PC-9 (cell line): Measurements from ENCODE around the gene PLA2G2C. TPM values are rescaled to one million over a fixed set of nuclear protein-coding genes. Genes with fewer than 3 reads are reported as not detected.

ENCODE experiments used
- BruUV-seq: library from RNA; stranded (reverse); fragments of 400-500 nt; replicated peaks from 2 replicates; lab custom pipeline; 2021; lab: Mats Ljungman, UMichigan
- CTCF ChIA-PET: fragments of 300-600 bp; sonication (Branson Sonifier 250); formaldehyde crosslinking; loops from one replicate; lab custom pipeline; 2022; ENCODE audit warnings: antibody characterized with exemption; lab: Charles Lee
- POLR2A ChIA-PET: fragments of 300-600 bp; sonication (Branson Sonifier 250); formaldehyde crosslinking; loops from one replicate; lab custom pipeline; 2022; ENCODE audit warnings: antibody characterized with exemption; ENCODE audit not compliant: unreplicated experiment; lab: Charles Lee
- DNase-seq, 2 experiments: peaks; one replicate each; pipeline versions ENCODE4 v3.0.0 to v3.0.0-alpha.2; 2015 to 2022; ENCODE audit warnings: mixed read lengths in 1 of 2
- H2AFZ ChIP-seq: fragments of 200-600 bp; sonication (generic); 2 replicates; pipeline ENCODE4 v1.8.1; 2017; ENCODE audit warnings: antibody characterized with exemption
- H3F3A ChIP-seq: fragments of 200-600 bp; sonication (generic); 2 replicates; pipeline ENCODE4 v1.8.1; 2017; ENCODE audit warnings: antibody characterized with exemption, mild to moderate bottlenecking, low read depth; ENCODE audit not compliant: insufficient read depth
- H3K27ac ChIP-seq: fragments of 200-600 bp; sonication (generic); 2 replicates; pipeline ENCODE4 v1.6.1; 2016; ENCODE audit warnings: mixed run types
- H3K27me3 ChIP-seq: fragments of 200-600 bp; sonication (generic); 2 replicates; pipeline ENCODE4 v1.6.1; 2016; ENCODE audit warnings: low read depth, mixed run types; ENCODE audit not compliant: insufficient read depth
- H3K36me3 ChIP-seq: fragments of 200-600 bp; sonication (generic); 2 replicates; pipeline ENCODE4 v1.6.1; 2016; ENCODE audit warnings: low read depth, mixed run types
- H3K4me1 ChIP-seq: fragments of 200-600 bp; sonication (generic); replicated peaks from 2 replicates; pipeline ENCODE4 v1.6.1; 2016; ENCODE audit warnings: mixed run types; ENCODE audit not compliant: insufficient read depth
- H3K4me2 ChIP-seq: fragments of 200-600 bp; sonication (generic); 2 replicates; pipeline ENCODE4 v1.6.1; 2017; ENCODE audit warnings: mixed run types
- H3K4me3 ChIP-seq: fragments of 200-600 bp; sonication (generic); 2 replicates; pipeline ENCODE4 v1.6.1; 2016; ENCODE audit warnings: mixed run types
- H3K79me2 ChIP-seq: fragments of 200-600 bp; sonication (generic); 2 replicates; pipeline ENCODE4 v1.6.1; 2017; ENCODE audit warnings: low read depth, mixed run types
- H3K9me2 ChIP-seq: fragments of 200-600 bp; sonication (generic); 2 replicates; pipeline ENCODE4 v1.8.1; 2017; ENCODE audit warnings: mild to moderate bottlenecking; ENCODE audit not compliant: insufficient read depth
- H3K9me3 ChIP-seq: fragments of 200-600 bp; sonication (generic); 2 replicates; pipeline ENCODE4 v1.8.1; 2016; ENCODE audit warnings: low read depth; ENCODE audit not compliant: insufficient read depth
- H4K20me1 ChIP-seq: fragments of 200-600 bp; sonication (generic); 2 replicates; pipeline ENCODE4 v1.8.1; 2017; ENCODE audit not compliant: insufficient read depth
- EZH2 ChIP-seq: fragments of 200-600 bp; sonication (generic); IDR thresholded peaks from 2 replicates; pipeline ENCODE4 v1.8.0; 2017; ENCODE audit warnings: antibody characterized with exemption, low read depth
- intact Hi-C: fragments of 100-400 bp; cut with micrococcal nuclease; formaldehyde crosslinking; loops from one replicate; pipeline ENCODE4 v1.10.0; 2022; ENCODE audit not compliant: unreplicated experiment
- total RNA-seq: library from RNA; stranded (reverse); gene quantifications from 2 replicates; pipeline ENCODE4 v1.2.3, GENCODE V29; 2021
- TF ChIP-seq, protein P1 (sequence below): fragments of 200-600 bp; sonication (generic); conservative IDR thresholded peaks from 2 replicates; pipeline ENCODE4 v1.6.1; 2017; ENCODE audit warnings: mixed run types, antibody characterized with exemption, mild to moderate bottlenecking, moderate library complexity

Gene PLA2G2C
- total RNA-seq, 1 experiment from 2014 or later: 0.55 TPM

DNA sequence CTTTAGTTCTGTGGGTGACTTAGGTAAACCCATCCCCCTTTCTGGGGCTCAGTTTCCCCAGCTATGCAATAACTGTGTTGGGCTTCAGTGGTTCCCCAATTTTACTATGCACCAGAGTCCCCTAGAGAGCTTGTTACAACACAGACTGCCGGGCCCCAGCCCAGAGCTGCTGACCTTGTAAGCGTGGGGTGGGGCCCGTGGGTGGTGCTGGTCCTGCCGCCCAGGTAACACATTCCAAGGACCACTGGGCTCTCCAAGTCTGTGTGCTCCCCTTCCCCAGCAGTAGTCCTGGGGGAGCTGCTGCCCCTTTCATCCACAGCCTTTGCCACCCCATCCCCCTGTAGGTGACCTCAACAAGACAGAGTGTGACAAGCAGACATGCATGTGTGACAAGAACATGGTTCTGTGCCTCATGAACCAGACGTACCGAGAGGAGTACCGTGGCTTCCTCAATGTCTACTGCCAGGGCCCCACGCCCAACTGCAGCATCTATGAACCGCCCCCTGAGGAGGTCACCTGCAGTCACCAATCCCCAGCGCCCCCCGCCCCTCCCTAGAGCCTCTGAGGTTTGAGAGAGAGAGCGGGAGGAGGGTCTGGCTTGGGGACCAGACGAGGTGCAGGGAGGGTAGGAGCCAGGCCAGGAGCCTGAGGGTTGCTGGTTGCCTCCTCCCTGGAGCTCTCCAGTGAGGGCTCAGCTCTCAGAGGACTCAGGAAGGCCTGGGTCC, 38.3 kb downstream of the PLA2G2C start:
- TF ChIP-seq, protein P1, sequence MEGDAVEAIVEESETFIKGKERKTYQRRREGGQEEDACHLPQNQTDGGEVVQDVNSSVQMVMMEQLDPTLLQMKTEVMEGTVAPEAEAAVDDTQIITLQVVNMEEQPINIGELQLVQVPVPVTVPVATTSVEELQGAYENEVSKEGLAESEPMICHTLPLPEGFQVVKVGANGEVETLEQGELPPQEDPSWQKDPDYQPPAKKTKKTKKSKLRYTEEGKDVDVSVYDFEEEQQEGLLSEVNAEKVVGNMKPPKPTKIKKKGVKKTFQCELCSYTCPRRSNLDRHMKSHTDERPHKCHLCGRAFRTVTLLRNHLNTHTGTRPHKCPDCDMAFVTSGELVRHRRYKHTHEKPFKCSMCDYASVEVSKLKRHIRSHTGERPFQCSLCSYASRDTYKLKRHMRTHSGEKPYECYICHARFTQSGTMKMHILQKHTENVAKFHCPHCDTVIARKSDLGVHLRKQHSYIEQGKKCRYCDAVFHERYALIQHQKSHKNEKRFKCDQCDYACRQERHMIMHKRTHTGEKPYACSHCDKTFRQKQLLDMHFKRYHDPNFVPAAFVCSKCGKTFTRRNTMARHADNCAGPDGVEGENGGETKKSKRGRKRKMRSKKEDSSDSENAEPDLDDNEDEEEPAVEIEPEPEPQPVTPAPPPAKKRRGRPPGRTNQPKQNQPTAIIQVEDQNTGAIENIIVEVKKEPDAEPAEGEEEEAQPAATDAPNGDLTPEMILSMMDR: no peak
- TF ChIP-seq EZH2: no peak
- H3K36me3 ChIP-seq: no peaks in the 10 kb centered on the region
- H4K20me1 ChIP-seq: no peaks in the 10 kb centered on the region
- peaks cover 11% of the 10 kb centered on the region for H3K4me1 ChIP-seq
- no peak overlapping the region for H3K27ac ChIP-seq
- CTCF ChIA-PET: interaction anchor here (0.7 kb wide), 1 partner anchor 174 kb away, joined by 5 read pairs; no protein-coding TSS in a partner anchor
- intact Hi-C loops: no loop called here
- H3K9me3 ChIP-seq: no peaks in the 10 kb centered on the region
- no peak for DNase-seq
- no peaks in the 10 kb centered on the region for H3K79me2 ChIP-seq
- H3K27me3 ChIP-seq: no peaks in the 10 kb centered on the region
- no peak overlapping the region for H3K4me2 ChIP-seq
- POLR2A ChIA-PET: no interaction called here
- H3K4me3 ChIP-seq: no peak overlapping the region
- H3K9me2 ChIP-seq: no peaks in the 10 kb centered on the region
- no peak overlapping the region for H2AFZ ChIP-seq
- no TSS peak for BruUV-seq
- H3F3A ChIP-seq: peaks cover 5% of the 10 kb centered on the region

GRCh38 chr1:20143734-20144565, 42.4 kb downstream of the PLA2G2C start:
- CTCF ChIA-PET: no interaction called here
- no peaks in the 10 kb centered on the region for H3K27me3 ChIP-seq
- no peaks in the 10 kb centered on the region for H3K79me2 ChIP-seq
- no peak overlapping the region for H3K4me2 ChIP-seq
- H3K4me3 ChIP-seq: no peak overlapping the region
- peaks cover 15% of the 10 kb centered on the region for H3K4me1 ChIP-seq
- H3K9me3 ChIP-seq: no peaks in the 10 kb centered on the region
- DNase-seq: no peak
- no peaks in the 10 kb centered on the region for H3K9me2 ChIP-seq
- no peak overlapping the region for H2AFZ ChIP-seq
- no peak overlapping the region for H3K27ac ChIP-seq
- no peak for TF ChIP-seq EZH2
- TF ChIP-seq, protein P1: no peak
- no peaks in the 10 kb centered on the region for H3K36me3 ChIP-seq
- no peaks in the 10 kb centered on the region for H4K20me1 ChIP-seq
- no peaks in the 10 kb centered on the region for H3F3A ChIP-seq
- POLR2A ChIA-PET: interaction anchor here (0.6 kb wide), 1 partner anchor 27 kb away, joined by 4 read pairs; no protein-coding TSS in a partner anchor
- intact Hi-C loops: no loop called here
- no TSS peak for BruUV-seq

GRCh38 chr1:20143318-20143717, 43.0 kb downstream of the PLA2G2C start:
- Histone ChIP-seq H3F3A (no peaks in the 10 kb centered on the region), H2AFZ (no peak overlapping the region), H3K36me3 (no peaks in the 10 kb centered on the region), H3K9me2 (no peaks in the 10 kb centered on the region), H3K27ac (no peak overlapping the region), H3K27me3 (no peaks in the 10 kb centered on the region), H3K9me3 (no peaks in the 10 kb centered on the region), H3K4me2 (no peak overlapping the region), H3K4me3 (no peak overlapping the region), H3K4me1 (peaks cover 22% of the 10 kb centered on the region), H3K79me2 (no peaks in the 10 kb centered on the region), H4K20me1 (no peaks in the 10 kb centered on the region)
- ChIA-PET POLR2A (no interaction called here), CTCF (no interaction called here)
- TF ChIP-seq EZH2: no peak
- TF ChIP-seq, protein P1: no peak
- no peak for DNase-seq
- BruUV-seq: no TSS peak
- intact Hi-C loops: no loop called here
